Ovary (tissue), 9 donors: Measurements from ENCODE around the gene MSL1. TPM values are rescaled to one million over a fixed set of nuclear protein-coding genes. Genes with fewer than 3 reads are reported as not detected.

Experiments used
- DNase-seq, 5 donors: peaks; one replicate each; pipeline ENCODE4 v3.0.0-alpha.2; 2019 to 2020
- H3K27ac ChIP-seq, 2 donors: fragments of 200-600 bp; one replicate each; pipeline versions ENCODE4 v1.5.1 to v1.8.0; 2019 to 2022
- H3K27me3 ChIP-seq: fragments of 200-600 bp; one replicate; pipeline ENCODE4 v1.8.0; 2022
- H3K36me3 ChIP-seq: fragments of 200-600 bp; sonication (generic); one replicate; pipeline ENCODE4 v1.5.1; 2019
- H3K4me1 ChIP-seq: one replicate; pipeline ENCODE4 v1.8.1; 2013; ENCODE audit warnings: mild to moderate bottlenecking, moderate library complexity; ENCODE audit not compliant: insufficient read depth
- H3K4me3 ChIP-seq: fragments of 200-600 bp; sonication (generic); one replicate; pipeline ENCODE4 v1.5.1; 2017
- H3K9me3 ChIP-seq, 2 donors: fragments of 200-600 bp in 1 of 2; sonication (generic) in 1 of 2; one replicate each; pipeline versions ENCODE4 v1.5.1 to v1.8.1; 2013 to 2019; ENCODE audit warnings: mild to moderate bottlenecking in 1 of 2, moderate library complexity in 1 of 2
- CTCF ChIP-seq, 3 donors: fragments of 450-650 bp in 2 of 3; fragments of 200-600 bp in 1 of 3; IDR thresholded peaks; one replicate each; pipeline versions ENCODE4 v1.5.1 to v1.8.0; 2016 to 2022; ENCODE audit warnings: antibody characterized with exemption in 3 of 3, mild to moderate bottlenecking in 1 of 3
- EP300 ChIP-seq: sonication (generic); formaldehyde crosslinking; IDR thresholded peaks from one replicate; pipeline ENCODE4 v1.6.1; 2017; ENCODE audit warnings: antibody characterized with exemption
- POLR2A ChIP-seq: fragments of 450-650 bp; IDR thresholded peaks from one replicate; pipeline ENCODE4 v1.6.1; 2017; ENCODE audit warnings: antibody characterized with exemption, mild to moderate bottlenecking, moderate library complexity
- WGBS, 3 donors: extraction: QIAGEN DNeasy Blood & Tissue Kit in 1 of 3; methylation state at CpG; one replicate each; pipeline versions ENCODE4 v1.1.5 to v1.1.7; 2013 to 2017; 5-methylcytosine and 5-hydroxymethylcytosine counted together
- intact Hi-C, 4 donors: fragments of 100-400 bp; cut with DNase I; formaldehyde crosslinking; loops; one replicate each; pipeline versions ENCODE4 v1.11.0 to v1.15.1; 2022 to 2023
- polyA plus RNA-seq, 2 donors: library from polyadenylated mRNA; stranded (reverse); fragments of 200-250 nt in 1 of 2; fragments of 350-450 nt in 1 of 2; fragmentation: Illumina TruSeq in 1 of 2; extraction: RNeasy Lipid Tissue Mini Kit (QIAGEN cat#74804) in 1 of 2; gene quantifications; one replicate each; pipeline ENCODE4 v1.2.3, GENCODE V29; 2013 to 2014
- total RNA-seq, 7 donors: library from RNA; depleted of rRNA in 2 of 7; stranded (reverse); fragments of >200 nt in 2 of 7; fragmentation: NEBNext Ultra II Directional in 3 of 7; extraction: Animal tissue kit (Norgen Biotek cat#: 25700) in 3 of 7; gene quantifications; one replicate each; pipeline versions ENCODE4 v1.1.0 to v1.2.4, GENCODE V29; 2016 to 2023
- donor health status: DM: no; HTN: no; CAD: no; lungs with moderate emphysema.
- donor health status: DM: no; HTN: no; CAD: no.
- donor health status: Bipolar disorder and iron deficiency.
- donor health status: DM: yes; HTN: yes; CAD: no.
- donor health status: DM: no; HTN: no; CAD: no.
- donor health status: DM: yes; HTN: yes; CAD: no.

MSL1 gene
- total and polyA plus RNA-seq, 9 donors, result 59.6 to 122 (median 83.3) TPM

GRCh38 chr17:40086150-40087044 is 35.4 kb upstream of the MSL1 start:
- peak; percentile 43 to 74 (median 68) for DNase-seq
- no peaks in the 10 kb centered on the region for H3K4me1 ChIP-seq
- intact Hi-C loops, result no loop called here

GRCh38 chr17:40087049-40087794 is 34.5 kb upstream of the MSL1 start:
- TF ChIP-seq CTCF (IDR thresholded peaks at IDR 0.05), result no peak
- TF ChIP-seq POLR2A, result no peak
- TF ChIP-seq EP300, result no peak
- Histone ChIP-seq H3K36me3 (peaks cover 4% of the 10 kb centered on the region), H3K9me3 (no peaks in the 10 kb centered on the region), H3K27me3 (no peaks in the 10 kb centered on the region), H3K27ac (no peak overlapping the region), H3K4me3 (no peak overlapping the region), H3K4me1 (peaks cover 4% of the 10 kb centered on the region)
- intact Hi-C loops, result no loop called here
- no peak for DNase-seq
- 54 to 68% (median 65%) methylated on average over 6 of the region's 6 CpGs for WGBS, 3 donors

More at GRCh38 chr17:40086150-40087044, 35.4 kb upstream of the MSL1 start:
- H3K27me3 ChIP-seq, result no peaks in the 10 kb centered on the region
- peaks cover 4% of the 10 kb centered on the region for H3K36me3 ChIP-seq
- H3K4me3 ChIP-seq, result no peak overlapping the region
- H3K9me3 ChIP-seq, result no peaks in the 10 kb centered on the region
- TF ChIP-seq POLR2A (no peak), CTCF (IDR thresholded peaks at IDR 0.05) (peak; percentile 41 to 67 (median 67)), EP300 (no peak)
- WGBS, 3 donors, result 49 to 58% (median 57%) methylated on average over 17 of the region's 17 CpGs
- H3K27ac ChIP-seq, result peak overlapping the region in 1 of 2 donors; percentile 25

- peaks cover 7% of the 10 kb centered on the region for H3K4me1 ChIP-seq
- no peaks in the 10 kb centered on the region for H3K27me3 ChIP-seq
- WGBS, 3 donors, result 64 to 74% (median 66%) methylated on average over 28 of the region's 28 CpGs
- no peaks in the 10 kb centered on the region for H3K9me3 ChIP-seq
- peaks cover 4% of the 10 kb centered on the region for H3K36me3 ChIP-seq
- TF ChIP-seq CTCF (IDR thresholded peaks at IDR 0.05) (no peak), EP300 (no peak), POLR2A (no peak)
- peak overlapping the region in 1 of 2 donors; percentile 3 for H3K27ac ChIP-seq
- DNase-seq, result peak in 1 of 5 donors; percentile 42
- intact Hi-C loops, result no loop called here
- no peak overlapping the region for H3K4me3 ChIP-seq
Observed at GRCh38 chr17:40087903-40088718, 33.7 kb upstream of the MSL1 start.
